Skeletal muscle cell (primary cell): ENCODE data around the gene A2ML1.
"Not testable (repeated sequence)": the region's sequence is repeated elsewhere in the genome, so short reads cannot be mapped to it uniquely, and the experiment has no call there.

Source experiments
- DNase-seq: peaks from one replicate; pipeline ENCODE4 v3.0.0-alpha.2; 2010; ENCODE audit warnings: low read depth
- H3K4me3 ChIP-seq: 2 replicates; pipeline ENCODE4 v1.5.1; 2011; ENCODE audit warnings: low read depth, mild to moderate bottlenecking, control low read depth, low read length, moderate library complexity

The A2ML1 gene

GRCh38 chr12:8894986-8895385 is 72.6 kb downstream of the A2ML1 start:
- no peak for DNase-seq
- no peak overlapping the region for H3K4me3 ChIP-seq

GRCh38 chr12:8897081-8897480 is 74.7 kb downstream of the A2ML1 start:
- no peak overlapping the region for H3K4me3 ChIP-seq
- no peak for DNase-seq

- no peak for DNase-seq
- H3K4me3 ChIP-seq = no peak overlapping the region
Observed at GRCh38 chr12:8899830-8900229, 77.4 kb downstream of the A2ML1 start.

GRCh38 chr12:8902703-8903102 is 80.3 kb downstream of the A2ML1 start:
- H3K4me3 ChIP-seq, DNase-seq: not testable (repeated sequence)

GRCh38 chr12:8903646-8904045 is 81.2 kb downstream of the A2ML1 start:
- H3K4me3 ChIP-seq = no peak overlapping the region

GRCh38 chr12:8904665-8905064 is 82.2 kb downstream of the A2ML1 start:
- no peak overlapping the region for H3K4me3 ChIP-seq
- DNase-seq = no peak

More at GRCh38 chr12:8903646-8904045, 81.2 kb downstream of the A2ML1 start:
- DNase-seq = no peak

GRCh38 chr12:8905546-8905945 is 83.1 kb downstream of the A2ML1 start:
- H3K4me3 ChIP-seq = no peak overlapping the region
- DNase-seq = no peak

GRCh38 chr12:8906266-8907180 is 84.1 kb downstream of the A2ML1 start:
- no peak overlapping the region for H3K4me3 ChIP-seq
- DNase-seq = no peak

GRCh38 chr12:8907513-8907912 is 85.1 kb downstream of the A2ML1 start:
- H3K4me3 ChIP-seq = no peak overlapping the region
- DNase-seq = no peak

GRCh38 chr12:8909752-8910151 is 87.3 kb downstream of the A2ML1 start:
- DNase-seq = no peak
- H3K4me3 ChIP-seq = no peak overlapping the region

- no peak overlapping the region for H3K4me3 ChIP-seq
- DNase-seq = no peak
Observed at GRCh38 chr12:8911606-8912268, 89.3 kb downstream of the A2ML1 start.

- no peak for DNase-seq
- no peak overlapping the region for H3K4me3 ChIP-seq
Observed at GRCh38 chr12:8912914-8913313, 90.5 kb downstream of the A2ML1 start.

GRCh38 chr12:8913702-8914032 is 91.2 kb downstream of the A2ML1 start:
- no peak for DNase-seq
- H3K4me3 ChIP-seq = peak overlapping the region; percentile 82

GRCh38 chr12:8914033-8914715 is 91.8 kb downstream of the A2ML1 start, which contains the start of gene PHC1:
TSS of gene PHC1 (plus strand) at chr12:8914509. CDS start at chr12:8917678, 3,169 bp downstream.
- peak within 1 kb of the TSS; percentile 82 for H3K4me3 ChIP-seq
- peak; percentile 23 for DNase-seq

GRCh38 chr12:8914716-8915526 is 92.5 kb downstream of the A2ML1 start:
- H3K4me3 ChIP-seq = peak overlapping the region; percentile 82
- no peak for DNase-seq

- no peak for DNase-seq
- no peak overlapping the region for H3K4me3 ChIP-seq
Observed at GRCh38 chr12:8916154-8916553, 93.7 kb downstream of the A2ML1 start.

- DNase-seq = no peak
- no peak overlapping the region for H3K4me3 ChIP-seq
Observed at GRCh38 chr12:8917031-8917430, 94.6 kb downstream of the A2ML1 start.

- no peak for DNase-seq
- H3K4me3 ChIP-seq = no peak overlapping the region
Observed at GRCh38 chr12:8917751-8918150, 95.3 kb downstream of the A2ML1 start.

- H3K4me3 ChIP-seq, DNase-seq: not testable (repeated sequence)
Observed at GRCh38 chr12:8919643-8920042, 97.2 kb downstream of the A2ML1 start.
